ENCODE measurements around the gene CST4.
"Not testable (repeated sequence)": the region's sequence is repeated elsewhere in the genome, so short reads cannot be mapped to it uniquely, and the experiment has no call there.

The CST4 gene

GRCh38 chr20:23640671-23641667 lies 47.9 kb downstream of the CST4 start:
- no peak for DNase-seq

GRCh38 chr20:23640018-23640601 lies 48.7 kb downstream of the CST4 start:
- DNase-seq, result no peak

- no peak for DNase-seq
Measured at GRCh38 chr20:23639490-23639958, 49.3 kb downstream of the CST4 start.

- no peak for DNase-seq
Measured at GRCh38 chr20:23638309-23638708, 50.5 kb downstream of the CST4 start.

GRCh38 chr20:23637282-23638221 lies 51.3 kb downstream of the CST4 start, which contains the start of gene CST3:
TSS of gene CST3 (minus strand) at chr20:23637955. CDS start at chr20:23637862, 93 bp downstream.
- DNase-seq, result no peak

GRCh38 chr20:23636908-23637281 lies 51.9 kb downstream of the CST4 start:
- DNase-seq, result no peak

- DNase-seq, result no peak
Measured at GRCh38 chr20:23636182-23636907, 52.5 kb downstream of the CST4 start.

GRCh38 chr20:23635768-23636090 lies 53.1 kb downstream of the CST4 start:
- DNase-seq, result not testable (repeated sequence)

Data from activated gamma-delta T cell (primary cell).